BLaER1 (cell line): ENCODE measurements around the gene PGBD5.
A peak's percentile ranks its signal among the peaks of the same experiment; 100 is the strongest.
"Not testable (repeated sequence)": the region's sequence is repeated elsewhere in the genome, so short reads cannot be mapped to it uniquely, and the experiment has no call there.

Experiments
- H3K27ac ChIP-seq: shearing (Covaris generic); formaldehyde crosslinking; 2 replicates; pipeline ENCODE4 v1.8.1; 2022
- H3K27me3 ChIP-seq: shearing (Covaris generic); formaldehyde crosslinking; 2 replicates; pipeline ENCODE4 v1.8.1; 2022
- H3K36me3 ChIP-seq: shearing (Covaris generic); formaldehyde crosslinking; 2 replicates; pipeline ENCODE4 v1.8.1; 2022
- H3K4me1 ChIP-seq: shearing (Covaris generic); formaldehyde crosslinking; 2 replicates; pipeline ENCODE4 v1.8.1; 2022
- H3K4me2 ChIP-seq: shearing (Covaris generic); formaldehyde crosslinking; 2 replicates; pipeline ENCODE4 v1.8.1; 2022
- H3K4me3 ChIP-seq: shearing (Covaris generic); formaldehyde crosslinking; 2 replicates; pipeline ENCODE4 v1.8.1; 2022
- H3K9ac ChIP-seq: shearing (Covaris generic); formaldehyde crosslinking; 2 replicates; pipeline ENCODE4 v1.8.1; 2022
- H3K9me3 ChIP-seq: shearing (Covaris generic); formaldehyde crosslinking; 2 replicates; pipeline ENCODE4 v1.8.1; 2022
- H4K20me1 ChIP-seq: shearing (Covaris generic); formaldehyde crosslinking; 2 replicates; pipeline ENCODE4 v1.8.1; 2022
- Cebpa-rat ChIP-seq: shearing (Covaris generic); IDR thresholded peaks from 2 replicates; pipeline ENCODE4 v1.8.1; 2022

The PGBD5 gene

DNA sequence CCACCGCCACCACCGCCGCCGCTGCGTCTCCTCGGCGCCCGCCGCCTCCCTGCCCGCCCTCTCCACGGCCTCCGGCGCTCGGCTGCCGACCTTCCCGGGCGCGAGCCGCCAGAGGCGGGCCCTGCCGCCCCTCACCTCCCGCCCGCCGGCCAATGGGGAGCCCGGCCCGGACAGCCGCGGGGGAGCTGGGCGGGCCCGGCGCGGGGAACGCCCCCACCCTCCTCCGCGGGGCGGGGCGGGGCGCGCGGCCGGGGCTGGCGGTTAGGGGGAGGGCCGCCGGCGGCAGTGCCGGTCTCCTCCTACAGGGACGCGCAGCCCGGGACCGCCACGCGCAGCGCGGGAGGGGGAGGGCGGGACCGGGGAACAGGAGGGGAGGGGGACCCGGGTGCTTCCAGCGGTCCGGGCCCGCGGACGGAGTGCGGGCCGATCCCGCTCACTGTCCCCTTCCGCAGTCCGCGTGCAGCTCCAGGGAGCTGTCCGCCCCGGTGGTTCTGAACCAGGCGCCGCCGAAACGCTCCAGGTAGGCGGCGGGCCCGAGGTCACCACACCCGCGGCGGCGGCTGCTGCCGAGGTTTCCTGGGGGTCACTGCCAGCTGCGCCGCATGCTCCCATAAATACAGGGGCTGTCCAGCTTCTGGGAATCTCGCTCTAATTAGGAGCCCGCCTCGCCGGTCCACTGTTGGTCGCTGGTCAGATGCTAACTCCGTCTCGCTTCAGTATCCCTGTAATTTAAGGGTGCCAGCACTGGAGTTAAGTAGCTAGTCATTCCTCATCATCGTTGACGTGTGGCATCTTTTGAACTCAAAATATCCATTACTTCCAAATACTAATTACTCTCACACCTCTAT lies at the start of gene PGBD5:
Gene PGBD5, minus strand, starts transcription at position 87 of the 848 bp plus-strand sequence. CDS start 404 bp downstream, outside the sequence.
- Histone ChIP-seq H3K4me3 (peak within 1 kb of the TSS; percentile 72), H4K20me1 (peaks cover 54% of the 10 kb centered on the region), H3K27me3 (peaks cover 61% of the 10 kb centered on the region), H3K36me3 (no peaks in the 10 kb centered on the region), H3K9ac (peak within 1 kb of the TSS; percentile 21; the same call in 1 of the 2 replicates), H3K27ac (no peak within 1 kb of the TSS), H3K4me2 (peak within 1 kb of the TSS; percentile 94), H3K9me3 (no peaks in the 10 kb centered on the region), H3K4me1 (peaks cover 26% of the 10 kb centered on the region)
- TF ChIP-seq Cebpa-rat, result no peak

- H3K9me3 ChIP-seq, H3K9ac ChIP-seq, H3K4me3 ChIP-seq, H3K36me3 ChIP-seq, H3K27ac ChIP-seq, H3K27me3 ChIP-seq, H4K20me1 ChIP-seq, H3K4me1 ChIP-seq, H3K4me2 ChIP-seq: not testable (repeated sequence)
Observed at GRCh38 chr1:230474924-230475323, 48.8 kb upstream of the PGBD5 start.

DNA sequence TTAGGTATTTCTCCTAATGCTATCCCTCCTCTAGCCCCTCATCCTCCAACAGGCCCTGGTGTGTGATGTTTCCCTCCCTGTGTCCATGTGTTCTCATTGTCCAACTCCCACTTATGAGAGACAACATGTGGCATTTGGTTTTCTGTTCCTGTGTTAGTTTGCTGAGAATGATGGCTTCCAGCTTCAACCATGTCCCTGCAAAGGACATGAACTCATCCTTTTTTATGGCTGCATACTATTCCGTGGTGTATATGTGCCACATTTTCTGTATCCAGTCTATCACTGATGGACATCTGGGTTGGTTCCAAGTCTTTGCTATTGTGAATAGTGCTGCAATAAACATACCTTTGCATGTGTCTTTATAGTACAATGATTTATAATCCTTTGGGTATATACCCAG lies 44.6 kb upstream of the PGBD5 start:
- not testable (repeated sequence) for H3K9ac ChIP-seq, H3K36me3 ChIP-seq, H3K4me1 ChIP-seq, H3K27me3 ChIP-seq, H4K20me1 ChIP-seq, H3K4me3 ChIP-seq, H3K27ac ChIP-seq, H3K4me2 ChIP-seq, H3K9me3 ChIP-seq

DNA sequence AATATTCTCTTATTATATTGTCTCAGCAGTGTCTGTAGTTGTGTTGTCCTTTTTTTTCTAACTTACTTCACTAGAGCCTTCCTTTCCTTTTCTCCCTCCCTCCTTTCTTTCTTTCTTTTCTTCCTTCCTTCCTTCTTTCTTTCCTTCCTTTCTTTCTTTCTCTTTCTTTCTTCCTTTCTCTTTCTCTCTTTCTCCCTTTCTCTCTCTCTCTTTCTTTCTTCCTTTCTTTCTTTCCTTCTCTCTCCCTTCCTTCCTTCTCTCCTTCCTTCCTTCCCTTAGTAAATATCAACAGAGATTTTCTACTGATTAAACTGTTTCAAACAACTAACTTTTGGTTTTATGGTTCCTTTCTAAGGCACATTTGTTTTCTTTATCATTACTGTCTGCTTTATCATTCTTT lies 43.1 kb upstream of the PGBD5 start:
- no peak overlapping the region for H3K4me2 ChIP-seq
- H3K9me3 ChIP-seq, result 0 out of 2 replicates have a peak, but pooled peaks cover 2% of the 10 kb centered on the region
- no peaks in the 10 kb centered on the region for H4K20me1 ChIP-seq
- H3K36me3 ChIP-seq, result no peaks in the 10 kb centered on the region
- no peak overlapping the region for H3K9ac ChIP-seq
- H3K4me1 ChIP-seq, result no peaks in the 10 kb centered on the region; the same call in 1 of the 2 replicates
- no peaks in the 10 kb centered on the region for H3K27me3 ChIP-seq
- H3K4me3 ChIP-seq, result no peak overlapping the region
- H3K27ac ChIP-seq, result no peak overlapping the region
- TF ChIP-seq Cebpa-rat, result no peak

GRCh38 chr1:230465691-230466090 lies 39.6 kb upstream of the PGBD5 start:
- Histone ChIP-seq H3K4me3 (no peak overlapping the region), H3K9ac (no peak overlapping the region), H3K9me3 (no peaks in the 10 kb centered on the region), H3K36me3 (no peaks in the 10 kb centered on the region), H4K20me1 (no peaks in the 10 kb centered on the region), H3K4me1 (no peaks in the 10 kb centered on the region; the same call in 1 of the 2 replicates), H3K4me2 (no peak overlapping the region), H3K27ac (no peak overlapping the region), H3K27me3 (no peaks in the 10 kb centered on the region)
- TF ChIP-seq Cebpa-rat, result no peak

- H3K27ac ChIP-seq, result no peak overlapping the region
- H3K36me3 ChIP-seq, result no peaks in the 10 kb centered on the region
- H3K4me3 ChIP-seq, result no peak overlapping the region
- no peak for TF ChIP-seq Cebpa-rat
- no peaks in the 10 kb centered on the region for H3K27me3 ChIP-seq
- no peaks in the 10 kb centered on the region for H4K20me1 ChIP-seq
- no peaks in the 10 kb centered on the region for H3K9me3 ChIP-seq
- H3K4me1 ChIP-seq, result no peaks in the 10 kb centered on the region; the same call in 1 of the 2 replicates
- H3K4me2 ChIP-seq, result no peak overlapping the region
- no peak overlapping the region for H3K9ac ChIP-seq
Observed at GRCh38 chr1:230464671-230465070, 38.5 kb upstream of the PGBD5 start.

DNA sequence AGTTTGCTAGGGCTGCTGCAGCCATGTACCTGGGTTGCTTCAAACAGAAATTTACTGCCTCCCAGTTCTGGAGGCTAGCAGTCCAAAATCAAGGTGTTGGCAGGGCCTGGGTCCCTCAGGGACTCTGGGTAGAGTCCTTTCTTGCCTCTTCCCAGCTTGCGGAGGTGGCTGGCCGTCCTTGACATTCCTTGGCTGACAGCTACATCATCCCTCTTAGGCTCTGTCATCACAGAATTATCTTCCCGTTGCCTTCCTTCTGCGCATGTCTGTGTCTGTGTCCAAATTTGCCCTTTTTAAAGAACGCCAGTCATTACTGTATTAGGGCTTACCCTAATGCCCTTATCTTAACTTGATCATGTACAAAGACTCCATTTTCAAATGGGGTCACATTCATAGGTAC lies 37.6 kb upstream of the PGBD5 start:
- no peaks in the 10 kb centered on the region for H3K9me3 ChIP-seq
- H3K4me1 ChIP-seq, result no peaks in the 10 kb centered on the region; the same call in 1 of the 2 replicates
- H3K4me2 ChIP-seq, result no peak overlapping the region
- no peaks in the 10 kb centered on the region for H4K20me1 ChIP-seq
- no peaks in the 10 kb centered on the region for H3K27me3 ChIP-seq
- no peak overlapping the region for H3K27ac ChIP-seq
- no peak for TF ChIP-seq Cebpa-rat
- H3K36me3 ChIP-seq, result no peaks in the 10 kb centered on the region
- no peak overlapping the region for H3K4me3 ChIP-seq
- no peak overlapping the region for H3K9ac ChIP-seq

GRCh38 chr1:230463326-230463725 lies 37.2 kb upstream of the PGBD5 start:
- no peak overlapping the region for H3K4me3 ChIP-seq
- no peaks in the 10 kb centered on the region for H3K36me3 ChIP-seq
- no peaks in the 10 kb centered on the region for H3K9me3 ChIP-seq
- TF ChIP-seq Cebpa-rat, result no peak
- H4K20me1 ChIP-seq, result no peaks in the 10 kb centered on the region
- H3K27me3 ChIP-seq, result no peaks in the 10 kb centered on the region
- no peaks in the 10 kb centered on the region; the same call in 1 of the 2 replicates for H3K4me1 ChIP-seq
- H3K4me2 ChIP-seq, result no peak overlapping the region
- H3K27ac ChIP-seq, result no peak overlapping the region
- no peak overlapping the region for H3K9ac ChIP-seq

GRCh38 chr1:230459465-230459864 lies 33.3 kb upstream of the PGBD5 start:
- Histone ChIP-seq H3K4me2 (no peak overlapping the region), H4K20me1 (no peaks in the 10 kb centered on the region), H3K36me3 (no peaks in the 10 kb centered on the region), H3K9ac (no peak overlapping the region), H3K9me3 (no peaks in the 10 kb centered on the region), H3K4me3 (no peak overlapping the region), H3K27me3 (no peaks in the 10 kb centered on the region), H3K27ac (no peak overlapping the region), H3K4me1 (no peaks in the 10 kb centered on the region)
- TF ChIP-seq Cebpa-rat, result no peak

GRCh38 chr1:230458509-230458908 lies 32.4 kb upstream of the PGBD5 start:
- Histone ChIP-seq H3K4me3 (no peak overlapping the region), H3K4me1 (0 out of 2 replicates have a peak, but pooled peaks cover 3% of the 10 kb centered on the region), H3K27me3 (no peaks in the 10 kb centered on the region), H3K4me2 (no peak overlapping the region), H3K9ac (no peak overlapping the region), H3K27ac (no peak overlapping the region), H3K9me3 (no peaks in the 10 kb centered on the region), H3K36me3 (no peaks in the 10 kb centered on the region), H4K20me1 (no peaks in the 10 kb centered on the region)
- no peak for TF ChIP-seq Cebpa-rat
